GM19438 (cell line): ENCODE results near the gene ZNF485.
"Not testable (repeated sequence)": the region's sequence is repeated elsewhere in the genome, so short reads cannot be mapped to it uniquely, and the experiment has no call there.

Experiments
- ATAC-seq: cut with Tn5 transposase; IDR thresholded peaks from one replicate; pipeline ENCODE4 v1.9.1; 2021; ENCODE audit warnings: low read depth; ENCODE audit not compliant: unreplicated experiment

ZNF485 gene

DNA sequence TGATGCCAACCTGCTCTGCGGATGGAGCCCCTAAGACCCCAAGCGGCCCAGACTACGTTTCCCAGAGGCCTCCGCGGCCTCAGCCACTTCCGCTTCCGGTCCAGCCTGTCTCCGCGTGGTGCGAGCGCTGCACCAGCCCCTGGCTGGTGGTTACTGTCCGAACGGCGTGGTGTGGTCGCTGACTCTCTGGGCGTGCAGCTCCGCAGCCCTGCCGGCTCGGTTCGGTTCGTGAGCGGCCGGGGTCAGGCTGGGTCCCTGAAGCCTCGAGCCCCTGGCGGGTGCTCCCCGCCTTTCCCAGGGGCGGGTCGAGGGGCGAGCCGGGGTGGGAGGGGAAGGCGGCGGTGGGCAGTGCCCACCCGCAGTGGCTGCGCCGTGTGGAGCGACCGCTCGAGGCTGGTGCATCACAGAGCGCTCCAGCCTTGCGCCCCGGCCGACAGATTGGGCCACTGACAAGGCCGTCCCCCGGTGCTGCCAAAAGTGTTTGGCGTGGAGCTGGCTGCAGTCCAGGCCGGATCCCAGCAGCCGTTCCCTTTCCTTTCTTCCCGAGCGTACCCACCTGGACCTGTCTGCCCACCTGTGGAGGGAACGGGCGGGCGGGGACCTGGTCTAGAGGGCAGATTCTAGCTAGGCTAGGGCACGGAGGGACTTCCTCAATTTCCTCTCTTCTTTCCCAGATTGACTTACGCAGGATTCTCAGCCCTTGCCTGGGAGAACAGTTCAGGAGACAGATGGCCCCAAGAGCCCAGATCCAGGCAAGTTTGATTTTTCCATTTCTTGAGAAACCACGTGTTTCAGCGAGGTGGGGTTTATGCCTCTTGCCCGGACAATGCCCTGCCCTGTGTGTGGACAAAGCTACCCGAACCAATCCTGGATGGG, at the start of gene ZNF485:
TSS of gene ZNF485 (plus strand) at position 116 of the 876 bp plus-strand sequence. CDS start at position 729, 613 bp downstream.
- ATAC-seq, result peak; percentile 100

DNA sequence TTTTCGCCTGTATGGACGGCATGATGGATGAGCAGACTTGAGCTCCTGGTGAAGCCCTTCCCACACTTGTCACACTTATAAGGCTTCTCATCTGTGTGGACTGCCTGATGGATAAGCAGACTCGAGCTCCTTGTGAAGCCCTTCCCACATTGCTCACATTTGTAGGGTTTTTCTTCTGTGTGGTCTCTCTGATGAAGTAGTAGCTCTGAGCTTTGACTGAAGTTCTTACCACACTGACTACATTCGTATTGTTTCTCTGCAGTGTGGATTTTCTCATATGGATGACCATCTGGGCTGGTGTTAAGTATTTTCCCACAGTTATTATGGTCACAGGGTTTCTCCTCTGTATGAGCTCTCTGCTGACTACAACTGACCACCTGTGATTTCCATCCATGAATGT, 49.0 kb upstream of the ZNF485 start:
- no peak for ATAC-seq

GRCh38 chr10:43569681-43570080, 36.6 kb upstream of the ZNF485 start:
- no peak for ATAC-seq

GRCh38 chr10:43570971-43571370, 35.3 kb upstream of the ZNF485 start:
- ATAC-seq, result no peak

DNA sequence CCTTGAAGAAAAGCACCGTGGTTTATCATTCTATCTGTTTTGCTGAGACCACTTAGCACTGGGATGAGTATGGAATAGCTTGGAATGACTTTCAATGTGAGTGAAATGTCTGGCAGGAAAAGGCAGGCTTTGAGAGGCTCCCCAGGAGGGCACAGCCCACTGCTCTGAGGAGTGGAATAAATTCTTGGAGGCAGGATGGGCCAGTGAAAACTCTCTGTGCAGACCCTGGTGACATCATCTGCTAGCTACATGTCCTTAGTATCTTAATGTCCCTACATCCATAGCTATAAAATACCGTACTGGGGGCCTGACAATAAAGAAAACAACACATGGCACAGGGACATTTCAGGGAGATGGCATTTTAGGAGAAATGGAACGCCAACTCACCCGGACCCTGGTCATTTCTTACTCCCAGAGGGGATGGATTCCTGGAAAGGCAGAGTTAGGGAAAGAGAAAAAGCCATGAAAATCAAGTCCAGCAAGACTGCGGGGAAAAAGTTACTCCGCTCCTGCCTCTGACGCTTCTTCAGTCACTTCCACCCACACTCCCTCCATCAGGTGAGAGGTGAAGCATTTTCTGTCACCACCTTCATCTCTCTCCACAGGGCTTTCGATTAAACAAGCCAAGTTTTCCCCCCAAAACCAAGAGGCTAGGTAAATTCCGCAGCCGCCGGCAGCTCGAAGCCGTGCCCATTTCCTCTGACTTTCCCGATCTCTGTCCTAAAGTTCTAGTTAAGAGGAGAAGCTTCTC, 32.8 kb upstream of the ZNF485 start:
- ATAC-seq, result no peak

- peak; percentile 96 for ATAC-seq
Observed at GRCh38 chr10:43574001-43574892, 32.0 kb upstream of the ZNF485 start, which contains the start of gene ZNF239. Gene ZNF239, minus strand, starts transcription at chr10:43574616. Its CDS starts 16,537 bp downstream, at chr10:43558079.

DNA sequence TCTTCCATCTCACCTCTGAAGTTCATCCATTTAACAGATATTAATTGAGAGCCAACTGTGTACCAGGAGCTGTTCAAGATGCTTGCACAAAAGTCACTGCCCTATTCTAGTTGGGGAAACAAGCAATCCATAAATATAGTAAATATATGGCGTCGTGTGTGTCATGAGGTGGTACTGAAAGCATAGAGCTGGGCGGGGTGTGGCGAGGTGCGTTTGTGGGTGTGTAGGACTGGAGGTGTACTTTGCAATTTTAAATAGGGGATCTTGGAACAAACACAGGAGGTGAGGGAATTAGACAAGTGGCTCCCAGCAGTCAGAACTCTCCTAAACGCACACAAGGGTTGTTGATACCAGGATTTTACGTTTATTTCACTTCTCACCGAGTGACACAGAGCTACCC, 31.3 kb upstream of the ZNF485 start:
- ATAC-seq, result no peak

DNA sequence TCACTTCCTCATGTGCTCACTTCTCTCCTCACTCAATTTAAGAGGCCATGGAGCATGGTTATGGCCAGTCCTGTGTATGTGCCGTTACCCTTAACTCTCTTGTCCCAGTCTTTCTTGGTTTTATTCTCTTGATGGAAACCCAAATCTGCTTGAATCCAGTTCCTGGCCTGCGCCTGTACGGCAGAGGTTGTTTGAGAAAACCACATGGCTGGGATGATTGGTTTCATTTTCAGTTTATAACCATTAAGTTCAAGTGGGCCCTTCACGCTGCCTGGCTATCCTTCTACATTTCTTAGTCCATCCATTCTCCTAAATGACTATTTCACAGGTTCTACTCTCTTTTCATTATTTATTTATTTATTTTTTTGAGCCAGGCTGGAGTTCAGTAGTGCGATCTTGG, 30.2 kb upstream of the ZNF485 start:
- ATAC-seq, result no peak

DNA sequence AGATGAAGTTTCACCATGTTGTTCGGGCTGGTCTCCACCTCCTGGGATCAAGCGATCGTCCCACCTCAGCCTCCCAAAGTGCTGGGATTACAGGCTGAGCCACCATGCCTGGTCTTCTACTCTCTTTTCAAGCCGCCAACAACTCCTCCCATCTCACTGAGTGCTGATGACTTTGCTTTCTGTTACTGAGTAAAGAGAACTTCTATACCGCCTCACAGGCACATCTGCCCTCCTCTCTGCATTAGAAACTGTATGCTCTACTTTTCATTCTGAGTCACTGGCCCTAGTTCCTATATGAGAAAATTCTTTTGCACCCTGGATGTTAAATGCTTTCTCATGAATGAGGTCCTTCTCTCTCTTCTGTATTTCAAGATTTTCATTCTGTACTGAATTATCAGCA, 29.7 kb upstream of the ZNF485 start:
- ATAC-seq, result no peak

DNA sequence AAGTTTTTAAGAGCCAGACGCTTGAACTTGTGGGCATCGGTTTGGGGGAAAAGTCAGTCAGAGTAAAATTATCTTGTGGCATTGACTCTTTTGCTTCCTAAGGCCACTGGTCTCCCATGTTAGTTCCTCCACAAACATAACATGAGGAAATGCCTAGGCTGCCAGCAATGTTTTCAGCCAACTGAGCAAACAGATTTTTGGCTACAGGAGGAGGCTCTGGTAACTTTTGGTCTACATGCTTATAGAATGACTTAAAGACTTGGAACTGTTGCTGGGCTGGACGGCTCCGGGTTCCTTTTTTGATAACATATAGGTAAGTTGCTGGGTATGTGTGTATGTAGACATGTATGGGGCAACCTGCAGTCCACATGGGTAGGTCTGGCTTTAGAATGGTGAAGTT, 22.2 kb upstream of the ZNF485 start:
- ATAC-seq, result no peak

- ATAC-seq, result no peak
Observed at GRCh38 chr10:43585046-43585445, 21.2 kb upstream of the ZNF485 start.

- ATAC-seq, result no peak
Observed at GRCh38 chr10:43585981-43586729, 20.1 kb upstream of the ZNF485 start.

GRCh38 chr10:43586730-43587115, 19.5 kb upstream of the ZNF485 start:
- not testable (repeated sequence) for ATAC-seq

DNA sequence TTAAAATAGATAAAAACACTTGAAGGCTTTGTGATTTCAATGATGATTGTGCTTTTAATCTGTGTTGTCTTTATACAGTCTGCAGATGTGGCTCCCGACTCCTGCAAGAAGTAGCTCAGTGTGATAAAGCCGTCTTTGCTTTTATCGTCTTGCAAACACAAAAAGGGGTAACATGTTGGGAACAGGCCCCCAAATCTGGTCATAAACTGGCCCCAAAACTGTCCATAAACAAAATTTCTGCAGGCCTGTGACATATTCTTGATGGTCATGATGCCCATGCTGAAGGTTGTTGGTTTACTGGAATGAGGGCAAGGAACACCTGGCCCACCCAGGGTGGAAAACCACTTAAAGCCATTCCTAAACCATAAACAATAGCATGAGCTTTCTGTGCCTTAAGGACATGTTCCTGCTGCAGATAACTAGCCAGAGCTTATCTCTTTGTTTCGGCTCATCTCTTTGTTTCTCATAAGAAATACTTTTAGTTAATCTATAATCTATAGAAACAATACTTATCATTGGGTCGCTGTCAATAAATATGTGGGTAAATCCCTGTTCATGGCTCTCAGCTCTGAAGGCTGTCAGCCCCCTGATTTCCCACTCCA, 14.8 kb upstream of the ZNF485 start:
- ATAC-seq, result no peak

- ATAC-seq, result peak; percentile 91
Observed at GRCh38 chr10:43594944-43595589, 11.2 kb upstream of the ZNF485 start.

DNA sequence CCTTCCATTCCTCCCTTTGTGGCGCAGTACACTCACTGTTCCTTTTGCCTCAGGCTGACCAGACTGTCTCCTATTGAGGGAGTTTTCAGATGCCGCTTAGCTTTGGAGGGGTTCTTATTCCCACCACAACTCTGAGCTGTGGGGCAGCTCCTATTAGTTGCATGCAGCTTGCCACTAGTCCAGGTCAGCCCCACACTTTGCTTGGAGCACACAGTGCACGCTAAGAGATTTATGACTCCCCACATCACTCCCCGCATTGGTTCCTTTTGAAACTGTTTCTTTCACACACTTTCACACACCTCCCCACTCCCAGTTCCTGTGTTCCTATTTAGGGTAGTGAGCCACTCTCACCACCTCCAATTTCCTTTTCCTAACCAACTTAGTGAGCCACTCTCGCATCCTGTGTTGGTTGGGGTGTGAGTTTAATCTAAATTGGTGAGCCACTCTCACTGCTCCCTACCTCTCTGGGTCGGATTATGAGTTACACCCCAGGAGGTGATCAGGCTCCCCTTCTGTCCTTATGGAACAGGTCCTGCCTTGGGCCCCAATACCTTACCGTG, 10.4 kb upstream of the ZNF485 start:
- peak; percentile 58 for ATAC-seq

- no peak for ATAC-seq
Observed at GRCh38 chr10:43596546-43596945, 9.7 kb upstream of the ZNF485 start.

GRCh38 chr10:43598446-43598845, 7.8 kb upstream of the ZNF485 start:
- no peak for ATAC-seq

- ATAC-seq, result no peak
Observed at GRCh38 chr10:43599333-43599732, 6.9 kb upstream of the ZNF485 start.
